GM21528 (cell line): ENCODE data around the gene UGT1A5.
"Not testable (repeated sequence)": the region's sequence is repeated elsewhere in the genome, so short reads cannot be mapped to it uniquely, and the experiment has no call there.

Experiments used
- ATAC-seq: cut with Tn5 transposase; IDR thresholded peaks from one replicate; pipeline ENCODE4 v1.9.1; 2021; ENCODE audit warnings: mild to moderate bottlenecking, moderate library complexity; ENCODE audit not compliant: unreplicated experiment, low FRiP score

Gene UGT1A5

DNA sequence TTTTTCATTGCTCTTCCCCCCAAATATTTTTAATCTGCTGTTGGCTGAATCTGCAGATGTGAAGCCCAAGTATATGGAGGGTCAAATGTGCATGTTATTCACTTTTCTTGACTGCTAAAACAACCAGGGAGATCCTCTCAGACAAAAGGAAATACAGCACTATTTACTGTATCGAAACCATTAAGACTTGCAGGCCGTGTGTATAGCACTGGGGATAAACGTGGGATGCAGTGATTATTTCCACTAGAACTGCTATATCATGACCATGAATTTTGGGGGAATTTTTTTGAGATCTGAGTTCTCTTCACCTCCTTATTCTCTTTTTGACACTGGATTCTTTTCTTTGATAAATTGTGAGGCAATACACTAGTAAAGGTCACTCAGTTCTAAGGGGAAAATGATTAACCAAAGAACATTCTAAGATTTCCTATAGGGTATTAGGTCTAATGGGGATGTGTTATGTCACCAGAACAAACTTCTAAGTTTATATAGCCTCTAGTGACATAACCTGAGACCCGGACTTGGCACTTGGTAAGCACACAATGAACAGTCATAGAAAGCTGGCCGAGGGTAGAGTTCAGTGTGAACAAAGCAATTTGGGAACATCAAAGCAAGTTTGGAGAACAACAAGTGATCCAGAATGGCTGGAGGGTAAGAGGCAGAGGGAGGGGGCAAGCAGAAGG, 32.5 kb downstream of the UGT1A5 start:
- no peak for ATAC-seq

DNA sequence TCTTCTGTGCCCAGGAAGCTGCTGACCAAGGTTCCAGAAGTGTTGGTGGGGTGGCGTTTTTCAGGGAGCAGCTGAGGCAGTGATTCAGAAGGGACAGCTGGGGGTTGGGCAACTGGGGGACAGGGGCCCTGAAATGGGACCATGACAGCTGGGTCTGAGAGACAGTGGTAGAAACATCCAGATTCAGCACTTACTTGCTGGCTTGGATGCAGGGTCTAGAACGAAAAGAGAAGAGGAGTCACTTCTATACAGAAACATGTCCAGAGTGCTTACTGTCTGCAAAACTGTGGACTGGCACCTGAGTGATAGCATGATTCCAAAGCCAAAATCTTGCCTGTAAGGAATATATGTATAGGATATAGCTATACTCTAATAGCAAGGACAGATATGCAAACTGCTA, 33.1 kb downstream of the UGT1A5 start:
- ATAC-seq, result not testable (repeated sequence)

DNA sequence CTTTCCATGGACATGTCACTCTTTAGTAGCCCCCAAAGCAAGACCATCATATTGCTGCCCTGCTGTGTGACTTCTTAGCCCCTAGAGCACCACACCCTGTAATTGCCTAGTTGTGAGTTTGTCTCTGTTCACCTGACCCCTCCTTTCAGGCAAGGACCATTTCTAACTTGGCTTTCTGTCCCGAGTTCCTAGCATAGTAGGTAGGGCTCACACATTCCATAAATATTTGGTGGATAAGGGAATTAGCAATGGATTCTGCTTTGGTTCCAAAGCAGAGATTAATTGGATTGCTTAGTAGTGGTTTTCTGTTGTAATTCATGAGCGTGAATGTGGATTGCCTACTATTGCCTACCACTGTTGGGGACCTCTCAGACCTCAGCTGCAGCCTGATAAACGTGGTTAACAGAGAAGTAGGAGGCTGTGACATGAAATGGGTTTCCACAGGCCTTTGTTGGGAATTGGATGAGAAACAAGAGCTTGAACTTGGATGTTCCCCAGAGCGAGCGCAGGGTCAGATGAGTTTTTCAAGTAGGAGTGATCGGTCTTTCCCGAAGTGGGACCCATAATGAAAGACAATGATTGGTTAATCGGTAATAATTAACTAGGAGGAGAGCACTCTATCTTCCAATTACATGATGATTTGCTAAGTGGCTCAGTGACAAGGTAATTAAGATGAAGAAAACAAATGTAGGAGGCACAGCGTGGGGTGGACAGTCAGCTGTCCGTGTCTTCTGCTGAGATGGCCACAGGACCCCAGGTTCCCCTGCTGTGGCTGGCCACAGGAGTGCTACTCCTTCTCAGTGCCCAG, 34.0 kb downstream of the UGT1A5 start:
- no peak for ATAC-seq

GRCh38 chr2:233747283-233747544, 34.5 kb downstream of the UGT1A5 start:
- ATAC-seq, result no peak

GRCh38 chr2:233750689-233751088, 38.0 kb downstream of the UGT1A5 start:
- not testable (repeated sequence) for ATAC-seq

DNA sequence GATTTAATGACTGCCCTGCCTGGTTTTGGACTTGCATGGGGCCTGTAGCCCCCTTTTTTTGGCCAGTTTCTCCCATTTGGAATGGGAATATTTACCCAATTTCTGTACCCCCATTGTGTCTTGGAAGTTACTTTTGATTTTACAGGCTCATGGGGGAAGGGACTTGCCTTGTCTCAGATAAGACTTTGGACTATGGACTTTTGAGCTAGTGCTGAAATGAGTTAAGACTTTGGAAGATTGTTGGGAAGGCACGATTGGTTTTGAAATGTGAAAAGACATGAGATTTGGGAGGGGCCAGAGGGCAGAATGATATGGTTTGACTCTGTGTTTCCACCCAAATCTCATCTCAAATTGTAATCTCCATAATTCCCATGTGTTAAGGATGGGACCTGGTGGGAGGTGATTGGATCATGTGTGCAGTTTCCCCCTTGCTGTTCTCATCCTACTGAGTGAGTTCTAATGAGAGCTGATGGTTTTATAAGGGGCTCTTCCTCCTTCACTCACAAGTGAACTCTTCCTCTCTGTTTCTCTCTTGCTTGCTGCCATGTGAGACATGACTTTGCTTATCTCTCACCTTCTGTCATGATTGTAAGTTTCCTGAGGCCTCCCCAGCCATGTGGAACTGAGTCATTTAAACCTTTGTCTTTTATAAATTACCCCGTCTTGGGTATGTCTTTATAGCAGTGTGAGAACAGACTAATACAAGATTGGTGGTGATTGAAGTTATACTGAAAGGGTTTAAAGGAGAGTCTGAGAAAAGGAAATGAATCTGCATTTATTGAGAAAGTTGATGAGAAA, 38.7 kb downstream of the UGT1A5 start:
- not testable (repeated sequence) for ATAC-seq

DNA sequence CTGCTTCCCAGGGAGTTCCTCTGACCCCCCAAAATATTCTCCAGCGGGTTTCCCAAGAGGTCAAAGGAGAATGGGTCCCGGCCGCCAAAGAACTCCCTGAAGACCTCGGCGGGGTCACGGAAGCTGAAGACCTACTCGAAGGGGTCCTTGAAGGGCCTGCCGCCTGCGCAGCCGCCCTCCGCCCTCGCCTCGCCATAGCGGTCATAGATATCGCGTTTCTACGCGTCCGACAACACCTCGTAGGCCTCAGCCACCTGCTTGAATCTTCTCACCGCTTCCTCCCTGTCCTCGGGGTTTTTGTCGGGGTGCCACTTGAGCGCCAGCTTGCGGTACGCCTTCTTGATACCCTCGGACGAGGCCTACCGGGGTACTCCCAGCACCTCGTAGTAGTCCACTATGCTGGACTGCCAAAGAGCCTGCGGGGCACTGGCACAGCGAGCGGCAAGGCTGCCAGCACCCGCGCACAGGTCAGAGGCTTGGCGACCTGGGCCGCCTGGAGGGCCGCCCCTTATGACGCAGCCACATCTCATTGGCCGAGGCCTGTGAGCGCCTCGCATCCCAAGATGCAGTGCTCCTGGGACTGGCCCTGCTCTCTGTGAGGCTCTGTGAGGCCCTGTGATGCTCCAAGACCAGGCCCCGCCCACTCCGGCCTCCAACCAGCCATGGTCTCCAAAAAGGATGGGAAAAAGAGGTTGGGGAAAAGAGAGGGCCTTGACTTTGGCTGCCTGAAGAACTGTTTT, 42.3 kb downstream of the UGT1A5 start:
- ATAC-seq, result no peak

- no peak for ATAC-seq
These were observed 43.8 kb downstream of the UGT1A5 start for GRCh38 chr2:233756429-233757081.

GRCh38 chr2:233758141-233758540, 45.4 kb downstream of the UGT1A5 start:
- no peak for ATAC-seq

DNA sequence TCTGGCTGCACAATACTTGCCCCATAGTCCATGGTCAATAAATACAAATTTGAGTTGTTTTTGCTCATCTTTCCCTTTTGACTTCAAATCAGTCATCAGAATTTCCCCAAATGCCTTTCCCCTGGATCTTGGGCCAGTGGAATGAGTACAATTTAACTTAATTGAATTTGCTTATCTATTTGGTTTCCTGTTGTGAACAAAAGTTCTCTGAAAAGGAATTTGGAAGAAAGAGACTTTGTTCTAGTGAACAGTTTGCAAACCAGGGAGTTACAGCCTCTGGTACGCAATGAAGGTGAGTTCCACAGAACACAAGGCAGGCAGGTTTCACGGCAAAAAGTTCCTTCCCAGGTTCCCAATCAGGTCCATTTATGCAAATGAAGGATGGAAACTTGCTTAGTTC, 46.1 kb downstream of the UGT1A5 start:
- no peak for ATAC-seq

DNA sequence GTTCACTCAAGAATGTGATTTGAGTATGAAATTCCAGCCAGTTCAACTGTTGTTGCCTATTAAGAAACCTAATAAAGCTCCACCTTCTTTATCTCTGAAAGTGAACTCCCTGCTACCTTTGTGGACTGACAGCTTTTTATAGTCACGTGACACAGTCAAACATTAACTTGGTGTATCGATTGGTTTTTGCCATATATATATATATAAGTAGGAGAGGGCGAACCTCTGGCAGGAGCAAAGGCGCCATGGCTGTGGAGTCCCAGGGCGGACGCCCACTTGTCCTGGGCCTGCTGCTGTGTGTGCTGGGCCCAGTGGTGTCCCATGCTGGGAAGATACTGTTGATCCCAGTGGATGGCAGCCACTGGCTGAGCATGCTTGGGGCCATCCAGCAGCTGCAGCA, 47.3 kb downstream of the UGT1A5 start, which contains the start of gene UGT1A1:
Gene UGT1A1 (plus strand): TSS at position 228 of the 400 bp plus-strand sequence. CDS start 18 bp downstream, at position 246.
- ATAC-seq, result no peak

DNA sequence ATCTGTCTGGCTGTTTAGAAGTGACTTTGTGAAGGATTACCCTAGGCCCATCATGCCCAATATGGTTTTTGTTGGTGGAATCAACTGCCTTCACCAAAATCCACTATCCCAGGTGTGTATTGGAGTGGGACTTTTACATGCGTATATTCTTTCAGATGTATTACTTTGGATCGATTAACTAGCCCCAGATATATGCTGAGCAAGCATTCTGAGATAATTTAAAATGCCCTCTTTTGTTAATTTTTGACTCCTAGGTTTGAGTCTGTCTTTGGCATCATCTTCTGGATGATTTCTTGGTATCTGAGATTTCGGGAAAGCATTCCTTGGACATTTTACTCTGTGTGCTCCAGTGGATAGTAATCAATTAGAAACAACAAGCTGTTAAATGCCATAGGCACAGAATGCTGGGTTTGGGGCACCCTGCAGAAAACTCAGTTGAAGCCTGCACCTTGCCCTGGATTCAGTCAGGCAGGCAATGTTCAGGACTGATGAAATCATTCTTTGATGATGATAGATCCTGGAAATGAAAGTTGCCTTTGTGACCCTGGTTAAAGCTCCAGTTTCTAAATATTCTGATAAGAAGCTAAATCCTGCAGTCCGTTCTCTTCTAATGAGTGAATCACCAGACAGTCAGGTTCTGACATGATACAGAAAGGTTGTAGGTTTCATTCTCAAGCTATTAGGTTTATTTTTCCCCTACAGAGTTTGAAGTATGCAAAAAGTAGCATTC, 48.5 kb downstream of the UGT1A5 start:
- no peak for ATAC-seq

- no peak for ATAC-seq
These were observed 51.6 kb downstream of the UGT1A5 start for GRCh38 chr2:233764264-233764663.

GRCh38 chr2:233764761-233765160, 52.1 kb downstream of the UGT1A5 start:
- ATAC-seq, result no peak

DNA sequence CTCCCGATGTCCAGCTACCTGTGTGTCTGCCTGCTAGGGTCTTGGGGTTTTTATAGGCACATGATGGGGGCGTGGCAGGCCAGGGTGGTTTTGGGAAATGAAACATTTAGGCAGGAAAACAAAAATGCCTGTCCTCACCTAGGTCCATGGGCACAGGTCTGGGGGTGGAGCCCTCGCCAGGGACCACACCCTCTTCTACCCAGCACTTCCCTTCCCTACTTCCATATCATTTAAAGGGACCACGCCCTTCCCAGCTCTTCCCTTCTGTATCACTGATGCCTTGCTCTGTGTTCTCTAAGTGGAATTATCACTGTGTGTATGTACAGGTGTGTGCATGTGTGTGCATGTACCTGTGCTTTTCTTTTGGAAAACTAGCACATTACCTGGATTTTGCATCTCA, 53.7 kb downstream of the UGT1A5 start:
- no peak for ATAC-seq

- no peak for ATAC-seq
These were observed 55.4 kb downstream of the UGT1A5 start for GRCh38 chr2:233768076-233768475.

DNA sequence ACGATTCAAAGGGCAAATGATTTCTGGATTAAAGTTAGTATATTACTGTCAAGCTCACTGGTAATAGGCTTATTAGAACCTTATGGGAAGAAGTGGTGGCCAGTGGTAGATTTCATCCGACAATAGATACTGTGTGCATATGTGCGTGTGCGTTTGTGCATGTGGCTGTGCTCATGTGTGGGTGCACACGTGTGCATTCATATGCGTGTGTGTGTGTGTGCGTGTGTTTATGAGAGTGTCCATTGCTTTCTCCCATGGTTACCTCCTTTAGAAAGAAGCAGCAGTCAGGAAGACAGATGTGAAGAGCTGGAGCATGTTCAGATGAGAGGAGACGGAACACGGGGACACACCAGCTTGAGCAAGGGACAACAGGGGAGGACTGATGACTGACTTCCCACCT, 56.6 kb downstream of the UGT1A5 start:
- no peak for ATAC-seq

GRCh38 chr2:233772153-233772552, 59.4 kb downstream of the UGT1A5 start:
- no peak for ATAC-seq

- no peak for ATAC-seq
These were observed 59.9 kb downstream of the UGT1A5 start for GRCh38 chr2:233772583-233772982.
